MM.1S (cell line): ENCODE data around the gene XRCC4.

Experiments used
- DNase-seq: peaks from one replicate; pipeline ENCODE4 v3.0.0-alpha.2; 2015
- H2AFZ ChIP-seq: fragments of 300-600 bp; sonication (generic); 2 replicates; pipeline ENCODE4 v1.6.0; 2016; ENCODE audit warnings: antibody characterized with exemption, low read length
- H3F3A ChIP-seq: fragments of 300-600 bp; sonication (generic); 2 replicates; pipeline ENCODE4 v1.6.1; 2016; ENCODE audit warnings: mild to moderate bottlenecking, antibody characterized with exemption, low read length, moderate library complexity, mixed read lengths; ENCODE audit not compliant: insufficient read depth
- H3K27ac ChIP-seq: fragments of 300-600 bp; sonication (generic); 2 replicates; pipeline ENCODE4 v1.5.1; 2016; ENCODE audit warnings: mild to moderate bottlenecking, low read length
- H3K27me3 ChIP-seq: fragments of 300-600 bp; sonication (generic); replicated peaks from 2 replicates; pipeline ENCODE4 v1.6.0; 2016; ENCODE audit warnings: low read length; ENCODE audit not compliant: insufficient read depth
- H3K36me3 ChIP-seq: fragments of 300-600 bp; sonication (generic); replicated peaks from 2 replicates; pipeline ENCODE4 v1.6.1; 2016; ENCODE audit warnings: mild to moderate bottlenecking, low read length, mixed read lengths; ENCODE audit not compliant: insufficient read depth
- H3K4me1 ChIP-seq: fragments of 300-600 bp; sonication (generic); 2 replicates; pipeline ENCODE4 v1.6.1; 2016; ENCODE audit warnings: low read length, mixed read lengths
- H3K4me2 ChIP-seq: fragments of 300-600 bp; sonication (generic); 2 replicates; pipeline ENCODE4 v1.6.0; 2016; ENCODE audit warnings: low read depth, low read length
- H3K4me3 ChIP-seq: fragments of 300-600 bp; sonication (generic); 2 replicates; pipeline ENCODE4 v1.5.1; 2016; ENCODE audit warnings: low read length, mixed read lengths
- H3K79me2 ChIP-seq: fragments of 300-600 bp; sonication (generic); 2 replicates; pipeline ENCODE4 v1.6.1; 2016; ENCODE audit warnings: mixed run types, low read length, mixed read lengths
- H3K9ac ChIP-seq: fragments of 300-600 bp; sonication (generic); 2 replicates; pipeline ENCODE4 v1.6.1; 2016; ENCODE audit warnings: low read length, mixed read lengths
- H3K9me2 ChIP-seq: fragments of 300-600 bp; sonication (generic); replicated peaks from 2 replicates; pipeline ENCODE4 v1.6.1; 2016; ENCODE audit warnings: mild to moderate bottlenecking, low read length, mixed read lengths; ENCODE audit not compliant: insufficient read depth
- H3K9me3 ChIP-seq: fragments of 300-600 bp; sonication (generic); replicated peaks from 2 replicates; pipeline ENCODE4 v1.6.1; 2016; ENCODE audit warnings: mild to moderate bottlenecking, low read length, mixed read lengths; ENCODE audit not compliant: insufficient read depth
- H4K20me1 ChIP-seq: fragments of 300-600 bp; sonication (generic); 2 replicates; pipeline ENCODE4 v1.6.1; 2016; ENCODE audit warnings: mild to moderate bottlenecking, low read length, moderate library complexity, mixed read lengths; ENCODE audit not compliant: insufficient read depth
- EZH2 ChIP-seq: fragments of 300-600 bp; sonication (generic); optimal IDR thresholded peaks from 2 replicates; pipeline ENCODE3; 2017; ENCODE audit warnings: low read depth, mild to moderate bottlenecking, antibody characterized with exemption, low read length, mixed read lengths
- EZH2phosphoT487 ChIP-seq: fragments of 300-600 bp; sonication (generic); IDR thresholded peaks from 2 replicates; pipeline ENCODE4 v1.6.1; 2018; ENCODE audit warnings: antibody characterized with exemption, low read length
- TF ChIP-seq, protein P1 (sequence below): fragments of 300-600 bp; sonication (generic); IDR thresholded peaks from 2 replicates; pipeline ENCODE4 v1.5.1; 2016; ENCODE audit warnings: antibody characterized with exemption, low read length, mixed read lengths

Gene XRCC4

DNA sequence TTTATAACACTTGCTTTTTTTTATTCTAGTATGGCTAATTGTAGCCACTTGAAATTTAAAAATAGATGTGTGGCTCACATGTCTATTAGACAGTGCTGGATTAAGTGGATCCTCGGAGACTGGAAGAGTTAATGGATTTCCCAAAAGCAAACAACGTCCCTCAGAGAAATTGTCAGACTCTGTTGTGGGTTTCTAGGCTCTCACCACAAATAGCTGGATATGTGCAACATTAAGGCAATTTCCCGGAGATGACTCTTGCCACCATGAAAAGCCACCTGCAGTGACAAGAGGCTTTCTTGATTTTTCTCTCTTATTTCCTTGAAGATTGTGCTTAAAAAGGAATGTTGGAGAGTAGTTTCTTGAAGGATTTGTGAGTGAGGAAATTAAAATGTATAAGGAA, 43.3 kb upstream of the XRCC4 start:
- TF ChIP-seq EZH2 (no peak), EZH2phosphoT487 (no peak)
- TF ChIP-seq, protein P1, sequence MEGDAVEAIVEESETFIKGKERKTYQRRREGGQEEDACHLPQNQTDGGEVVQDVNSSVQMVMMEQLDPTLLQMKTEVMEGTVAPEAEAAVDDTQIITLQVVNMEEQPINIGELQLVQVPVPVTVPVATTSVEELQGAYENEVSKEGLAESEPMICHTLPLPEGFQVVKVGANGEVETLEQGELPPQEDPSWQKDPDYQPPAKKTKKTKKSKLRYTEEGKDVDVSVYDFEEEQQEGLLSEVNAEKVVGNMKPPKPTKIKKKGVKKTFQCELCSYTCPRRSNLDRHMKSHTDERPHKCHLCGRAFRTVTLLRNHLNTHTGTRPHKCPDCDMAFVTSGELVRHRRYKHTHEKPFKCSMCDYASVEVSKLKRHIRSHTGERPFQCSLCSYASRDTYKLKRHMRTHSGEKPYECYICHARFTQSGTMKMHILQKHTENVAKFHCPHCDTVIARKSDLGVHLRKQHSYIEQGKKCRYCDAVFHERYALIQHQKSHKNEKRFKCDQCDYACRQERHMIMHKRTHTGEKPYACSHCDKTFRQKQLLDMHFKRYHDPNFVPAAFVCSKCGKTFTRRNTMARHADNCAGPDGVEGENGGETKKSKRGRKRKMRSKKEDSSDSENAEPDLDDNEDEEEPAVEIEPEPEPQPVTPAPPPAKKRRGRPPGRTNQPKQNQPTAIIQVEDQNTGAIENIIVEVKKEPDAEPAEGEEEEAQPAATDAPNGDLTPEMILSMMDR, result no peak
- H3K79me2 ChIP-seq, result no peaks in the 10 kb centered on the region
- no peak for DNase-seq
- no peak overlapping the region for H2AFZ ChIP-seq
- no peaks in the 10 kb centered on the region for H3K4me1 ChIP-seq
- no peaks in the 10 kb centered on the region for H3K36me3 ChIP-seq
- no peaks in the 10 kb centered on the region for H3K9me2 ChIP-seq
- no peak overlapping the region for H3K27ac ChIP-seq
- no peak overlapping the region for H3K4me2 ChIP-seq
- H3K9ac ChIP-seq, result no peak overlapping the region
- no peaks in the 10 kb centered on the region for H4K20me1 ChIP-seq
- no peaks in the 10 kb centered on the region for H3K27me3 ChIP-seq
- no peaks in the 10 kb centered on the region for H3F3A ChIP-seq
- no peak overlapping the region for H3K4me3 ChIP-seq
- H3K9me3 ChIP-seq, result no peaks in the 10 kb centered on the region

DNA sequence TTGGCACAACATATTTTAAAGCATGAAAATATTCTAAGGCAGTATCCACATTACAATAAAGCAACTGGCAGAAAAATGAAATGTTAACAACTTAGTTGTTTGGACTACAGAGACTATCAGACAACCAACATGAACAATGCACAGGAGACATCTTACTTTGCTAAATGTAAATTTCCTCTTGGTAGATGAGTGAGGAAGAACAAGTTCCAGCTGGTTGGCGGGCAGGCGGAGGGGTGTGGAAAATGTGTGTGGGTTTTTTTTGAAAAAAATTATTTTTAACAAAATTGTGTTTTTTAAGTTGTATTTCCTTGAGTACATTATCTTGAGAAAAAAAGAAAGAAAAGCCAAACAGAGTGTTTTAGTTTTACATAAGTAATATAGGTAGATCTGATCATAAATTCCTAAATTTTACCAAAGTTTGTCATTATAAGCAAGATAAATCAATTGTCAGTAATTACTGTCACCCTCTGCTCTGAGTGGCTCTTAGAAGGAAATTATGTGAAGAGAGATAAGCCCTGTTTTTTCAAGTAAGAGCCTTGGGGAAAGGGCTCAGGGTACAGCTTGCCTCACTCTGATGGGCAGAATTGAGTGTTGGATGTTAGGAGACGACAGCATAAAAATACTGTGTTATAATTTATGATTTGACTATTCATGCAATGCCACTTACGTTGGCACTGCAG, 42.7 kb upstream of the XRCC4 start:
- H3F3A ChIP-seq, result no peaks in the 10 kb centered on the region
- no peak for DNase-seq
- H3K9me3 ChIP-seq, result no peaks in the 10 kb centered on the region
- H3K27me3 ChIP-seq, result no peaks in the 10 kb centered on the region
- H4K20me1 ChIP-seq, result no peaks in the 10 kb centered on the region
- TF ChIP-seq EZH2, result no peak
- TF ChIP-seq EZH2phosphoT487, result no peak
- TF ChIP-seq, protein P1, result no peak
- H3K79me2 ChIP-seq, result no peaks in the 10 kb centered on the region
- no peaks in the 10 kb centered on the region for H3K36me3 ChIP-seq
- H3K9ac ChIP-seq, result no peak overlapping the region
- no peaks in the 10 kb centered on the region for H3K9me2 ChIP-seq
- H3K4me1 ChIP-seq, result no peaks in the 10 kb centered on the region
- no peak overlapping the region for H2AFZ ChIP-seq
- no peak overlapping the region for H3K27ac ChIP-seq
- no peak overlapping the region for H3K4me3 ChIP-seq
- H3K4me2 ChIP-seq, result no peak overlapping the region

DNA sequence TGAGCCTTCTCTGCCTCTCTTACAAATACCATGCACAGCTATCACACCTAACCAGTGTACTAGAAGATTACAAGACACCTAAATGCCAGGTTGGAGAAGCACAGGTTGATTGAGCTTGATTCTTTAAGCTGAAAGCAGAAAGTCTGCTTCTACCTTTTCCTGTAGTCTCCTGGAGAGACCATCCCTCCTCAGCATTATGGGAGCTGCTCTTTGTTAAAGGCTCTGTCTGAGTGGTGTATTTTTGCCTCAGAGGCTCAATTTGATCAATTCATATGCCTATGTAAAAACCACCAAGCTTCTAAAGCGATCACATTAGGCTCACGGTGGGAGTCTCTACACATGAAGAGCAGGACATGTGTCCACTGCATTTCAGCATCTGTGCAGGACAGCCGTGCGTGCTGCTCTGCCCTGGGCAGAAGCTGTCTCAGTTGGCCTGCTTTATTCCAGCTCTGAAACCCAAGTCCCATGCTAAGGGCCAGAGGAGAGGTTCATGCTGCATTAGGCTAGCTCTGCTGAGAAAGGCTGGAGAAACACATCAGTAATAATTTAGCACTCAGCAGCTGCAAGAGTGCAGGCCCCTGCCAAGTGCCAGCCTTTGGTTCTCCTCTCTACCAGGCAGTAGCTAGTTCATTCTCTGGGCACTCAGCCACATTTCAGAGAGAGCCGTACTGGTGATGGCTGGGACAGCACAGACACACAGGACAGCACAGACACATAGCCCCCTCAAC, 41.8 kb upstream of the XRCC4 start:
- no peaks in the 10 kb centered on the region for H3K79me2 ChIP-seq
- no peaks in the 10 kb centered on the region for H3K9me2 ChIP-seq
- H3K4me3 ChIP-seq, result no peak overlapping the region
- DNase-seq, result no peak
- H3F3A ChIP-seq, result no peaks in the 10 kb centered on the region
- TF ChIP-seq, protein P1, result no peak
- TF ChIP-seq EZH2phosphoT487 (no peak), EZH2 (no peak)
- H3K27me3 ChIP-seq, result no peaks in the 10 kb centered on the region
- no peaks in the 10 kb centered on the region for H3K4me1 ChIP-seq
- no peak overlapping the region for H3K4me2 ChIP-seq
- no peak overlapping the region for H3K9ac ChIP-seq
- no peaks in the 10 kb centered on the region for H4K20me1 ChIP-seq
- no peak overlapping the region for H2AFZ ChIP-seq
- H3K9me3 ChIP-seq, result no peaks in the 10 kb centered on the region
- H3K36me3 ChIP-seq, result no peaks in the 10 kb centered on the region
- no peak overlapping the region for H3K27ac ChIP-seq
